ENCODE data around the gene DPP3.

GRCh38 chr11:66476841-66477251, 3.4 kb upstream of the DPP3 start:
- no peak for TF ChIP-seq POLR2A (IDR thresholded peaks at IDR 0.05; ENCODE audit: low read depth, low read length)
- TF ChIP-seq TAF1 (IDR thresholded peaks at IDR 0.05; ENCODE audit: low read depth, low read length) = no peak
- TF ChIP-seq POLR2AphosphoS5 (IDR thresholded peaks at IDR 0.05; ENCODE audit: low read depth, low read length) = no peak
- TF ChIP-seq PAX5 (IDR thresholded peaks at IDR 0.05; ENCODE audit: insufficient read depth, low read length, severe bottlenecking) = no peak
- no peak for TF ChIP-seq POU2F2 (IDR thresholded peaks at IDR 0.05; ENCODE audit: low read depth, low read length)
- TF ChIP-seq SPI1 (IDR thresholded peaks at IDR 0.05; ENCODE audit: low read depth, low read length) = no peak

All from GM12891 (cell line).